SJSA1 (cell line): ENCODE data around the gene SLC27A4. TPM values are rescaled to one million over a fixed set of nuclear protein-coding genes. Genes with fewer than 3 reads are reported as not detected.
"Not testable (repeated sequence)": the region's sequence is repeated elsewhere in the genome, so short reads cannot be mapped to it uniquely, and the experiment has no call there.

Experiments used
- DNase-seq, 2 experiments: peaks; one replicate each; pipeline ENCODE4 v3.0.0-alpha.2; 2015 to 2020; ENCODE audit warnings: low spot score in 2 of 2, low read depth in 1 of 2
- H3K27ac ChIP-seq: fragments of 250-450 bp; sonication (Bioruptor Pico); 2 replicates; pipeline ENCODE4 v1.5.1; 2020; ENCODE audit warnings: mild to moderate bottlenecking, moderate library complexity
- H3K27me3 ChIP-seq: fragments of 250-450 bp; sonication (Bioruptor Pico); replicated peaks from 2 replicates; pipeline ENCODE4 v1.5.1; 2020; ENCODE audit warnings: mild to moderate bottlenecking, moderate library complexity
- H3K36me3 ChIP-seq: fragments of 250-450 bp; sonication (Bioruptor Pico); 2 replicates; pipeline ENCODE4 v1.5.1; 2020; ENCODE audit warnings: mild to moderate bottlenecking
- H3K4me1 ChIP-seq: fragments of 250-450 bp; sonication (Bioruptor Pico); replicated peaks from 2 replicates; pipeline ENCODE4 v1.6.1; 2021; ENCODE audit warnings: mild to moderate bottlenecking
- H3K4me3 ChIP-seq: fragments of 250-450 bp; sonication (Bioruptor Pico); 2 replicates; pipeline ENCODE4 v1.5.1; 2020; ENCODE audit warnings: mild to moderate bottlenecking
- H3K9me3 ChIP-seq: fragments of 250-450 bp; sonication (Bioruptor Pico); replicated peaks from 2 replicates; pipeline ENCODE4 v1.5.1; 2020; ENCODE audit warnings: mild to moderate bottlenecking
- total RNA-seq: library from RNA; depleted of rRNA; stranded (reverse); fragments of >200 nt; shearing (Covaris generic); gene quantifications from 2 replicates; pipeline ENCODE4 v1.2.3, GENCODE V29; 2014

SLC27A4 gene
- total RNA-seq, 1 experiment from 2014 or later, result 26.4 TPM

- H3K4me1 ChIP-seq, H3K9me3 ChIP-seq, H3K4me3 ChIP-seq, DNase-seq, H3K27me3 ChIP-seq, H3K27ac ChIP-seq: not testable (repeated sequence)
- peaks cover 11% of the 10 kb centered on the region for H3K36me3 ChIP-seq
Observed at GRCh38 chr9:128338852-128339614, 1.3 kb upstream of the SLC27A4 start.

DNA sequence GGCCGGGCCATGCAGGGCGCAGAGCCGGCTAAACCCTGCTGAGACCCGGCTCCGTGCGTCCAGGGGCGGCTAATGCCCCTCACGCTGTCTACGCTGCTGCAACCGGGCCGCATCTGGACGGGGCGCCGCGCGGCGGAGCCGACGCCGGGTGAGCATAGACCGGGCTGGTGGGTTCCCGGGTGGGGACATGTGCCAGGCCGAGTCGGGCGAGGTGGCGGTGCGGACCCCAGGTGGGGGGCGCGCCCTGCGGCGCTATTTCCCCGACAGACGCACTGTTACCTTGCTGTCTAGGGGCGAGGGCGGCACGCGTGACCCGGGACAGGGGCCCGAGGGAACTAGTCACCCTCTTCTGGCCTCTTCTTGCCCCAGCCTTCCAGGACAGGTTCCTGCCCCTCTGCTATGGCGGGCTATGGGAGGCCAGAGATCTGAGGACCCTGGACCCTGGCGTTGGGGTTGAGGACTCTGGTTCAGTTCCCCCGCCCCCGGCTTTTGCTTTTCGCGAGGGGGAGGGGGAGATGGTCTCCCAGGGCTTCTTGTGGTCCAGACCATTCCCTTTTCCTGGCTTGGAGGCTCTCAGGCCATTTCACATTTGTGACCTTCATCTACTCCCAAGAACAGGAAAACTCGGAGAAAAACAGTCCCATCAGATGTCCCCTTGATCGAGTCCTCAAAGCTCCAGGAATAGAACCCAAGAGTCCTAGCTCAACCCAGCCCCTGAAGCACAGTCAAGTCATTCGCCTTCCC, 536 bp downstream of the SLC27A4 start:
- peak overlapping the region; percentile 67 for H3K4me3 ChIP-seq
- H3K27me3 ChIP-seq, result no peaks in the 10 kb centered on the region
- DNase-seq, result peak in 1 of 2 experiments; percentile 37
- no peaks in the 10 kb centered on the region for H3K9me3 ChIP-seq
- H3K36me3 ChIP-seq, result peaks cover 26% of the 10 kb centered on the region
- peaks cover 7% of the 10 kb centered on the region; the same call in 1 of the 2 replicates for H3K4me1 ChIP-seq
- H3K27ac ChIP-seq, result no peak overlapping the region

DNA sequence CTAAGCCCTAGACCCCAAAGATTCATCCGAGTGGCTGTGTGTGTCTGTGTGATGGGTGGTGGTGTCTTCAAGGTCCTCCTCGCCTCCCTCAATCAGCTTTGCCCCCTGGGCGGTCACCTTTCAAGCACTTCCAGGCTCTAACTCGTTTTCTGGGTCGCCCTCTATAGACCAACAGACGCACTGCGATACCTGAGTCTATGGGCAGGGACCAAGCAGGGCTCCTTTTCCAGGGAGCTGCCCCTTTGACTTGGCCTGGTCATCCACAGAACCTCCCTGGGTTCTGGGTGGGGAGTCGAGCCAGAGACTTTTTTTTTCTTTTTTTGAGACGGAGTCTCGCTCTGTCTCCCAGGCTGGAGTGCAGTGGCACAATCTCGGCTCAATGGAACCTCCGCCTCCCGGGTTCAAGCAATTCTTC, 1.1 kb downstream of the SLC27A4 start:
- H3K4me3 ChIP-seq, result peak overlapping the region; percentile 67
- no peaks in the 10 kb centered on the region for H3K27me3 ChIP-seq
- peaks cover 7% of the 10 kb centered on the region; the same call in 1 of the 2 replicates for H3K4me1 ChIP-seq
- H3K36me3 ChIP-seq, result peaks cover 28% of the 10 kb centered on the region
- H3K27ac ChIP-seq, result no peak overlapping the region
- H3K9me3 ChIP-seq, result no peaks in the 10 kb centered on the region
- peak; percentile 64 to 78 for DNase-seq

DNA sequence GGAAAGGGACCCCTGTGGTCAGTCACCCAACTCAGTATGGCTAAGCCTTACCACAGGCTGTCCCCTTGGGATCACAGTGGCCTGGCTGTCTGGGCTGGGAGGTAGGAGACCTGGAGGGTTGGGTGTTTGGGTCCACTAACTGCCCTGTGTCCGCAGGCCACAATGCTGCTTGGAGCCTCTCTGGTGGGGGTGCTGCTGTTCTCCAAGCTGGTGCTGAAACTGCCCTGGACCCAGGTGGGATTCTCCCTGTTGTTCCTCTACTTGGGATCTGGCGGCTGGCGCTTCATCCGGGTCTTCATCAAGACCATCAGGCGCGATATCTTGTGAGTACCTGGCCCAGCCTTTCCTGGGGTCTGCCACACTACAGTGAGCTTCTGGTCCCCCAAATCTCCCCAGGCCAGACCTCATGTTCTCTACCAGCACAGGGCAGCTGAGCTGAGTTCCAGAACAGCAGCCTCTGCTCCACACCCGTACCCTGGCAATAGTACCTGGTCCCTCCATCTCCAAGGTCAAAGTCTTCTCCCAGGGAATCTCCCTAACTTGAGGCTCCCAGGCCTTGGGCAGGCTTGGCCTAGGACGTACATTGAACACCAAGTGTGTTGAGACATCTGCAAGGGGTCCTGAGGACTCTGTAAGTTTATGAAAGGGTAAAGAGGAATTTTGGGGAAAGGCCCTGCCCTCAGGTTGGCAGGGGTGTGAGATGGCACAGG, 2.8 kb downstream of the SLC27A4 start:
- H3K27ac ChIP-seq, result no peak overlapping the region
- no peaks in the 10 kb centered on the region for H3K27me3 ChIP-seq
- DNase-seq, result no peak
- H3K36me3 ChIP-seq, result peaks cover 33% of the 10 kb centered on the region
- H3K4me3 ChIP-seq, result no peak overlapping the region
- no peaks in the 10 kb centered on the region for H3K9me3 ChIP-seq
- H3K4me1 ChIP-seq, result peaks cover 7% of the 10 kb centered on the region; the same call in 1 of the 2 replicates

GRCh38 chr9:128343855-128344254, 3.5 kb downstream of the SLC27A4 start:
- Histone ChIP-seq H3K4me3 (no peak overlapping the region), H3K4me1 (peaks cover 7% of the 10 kb centered on the region; the same call in 1 of the 2 replicates), H3K9me3 (no peaks in the 10 kb centered on the region), H3K27me3 (no peaks in the 10 kb centered on the region), H3K36me3 (peaks cover 39% of the 10 kb centered on the region), H3K27ac (no peak overlapping the region)
- DNase-seq, result no peak

DNA sequence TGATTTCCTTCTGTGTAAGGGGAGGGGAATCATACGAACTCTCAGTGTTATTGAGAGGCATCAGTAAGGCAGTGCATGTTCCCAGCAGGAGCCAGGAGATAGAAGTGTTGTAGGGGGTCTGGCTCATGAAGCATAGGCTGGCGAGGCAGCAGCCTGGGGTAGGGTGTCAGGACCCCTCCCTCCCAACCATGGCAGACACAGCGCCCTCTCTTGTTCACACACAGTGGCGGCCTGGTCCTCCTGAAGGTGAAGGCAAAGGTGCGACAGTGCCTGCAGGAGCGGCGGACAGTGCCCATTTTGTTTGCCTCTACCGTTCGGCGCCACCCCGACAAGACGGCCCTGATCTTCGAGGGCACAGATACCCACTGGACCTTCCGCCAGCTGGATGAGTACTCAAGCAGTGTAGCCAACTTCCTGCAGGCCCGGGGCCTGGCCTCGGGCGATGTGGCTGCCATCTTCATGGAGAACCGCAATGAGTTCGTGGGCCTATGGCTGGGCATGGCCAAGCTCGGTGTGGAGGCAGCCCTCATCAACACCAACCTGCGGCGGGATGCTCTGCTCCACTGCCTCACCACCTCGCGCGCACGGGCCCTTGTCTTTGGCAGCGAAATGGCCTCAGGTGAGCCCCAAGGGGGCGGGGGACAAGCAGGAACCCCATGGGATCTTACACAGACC, 4.7 kb downstream of the SLC27A4 start:
- no peak for DNase-seq
- peaks cover 45% of the 10 kb centered on the region for H3K36me3 ChIP-seq
- no peak overlapping the region for H3K4me3 ChIP-seq
- peaks cover 2% of the 10 kb centered on the region; the same call in 1 of the 2 replicates for H3K4me1 ChIP-seq
- H3K9me3 ChIP-seq, result no peaks in the 10 kb centered on the region
- H3K27ac ChIP-seq, result no peak overlapping the region
- no peaks in the 10 kb centered on the region for H3K27me3 ChIP-seq

- DNase-seq, result no peak
- Histone ChIP-seq H3K27ac (no peak overlapping the region), H3K36me3 (peaks cover 46% of the 10 kb centered on the region), H3K27me3 (no peaks in the 10 kb centered on the region), H3K4me1 (no peaks in the 10 kb centered on the region), H3K9me3 (no peaks in the 10 kb centered on the region), H3K4me3 (no peak overlapping the region)
Observed at GRCh38 chr9:128349125-128349524, 8.8 kb downstream of the SLC27A4 start.

GRCh38 chr9:128349772-128350171, 9.4 kb downstream of the SLC27A4 start:
- no peaks in the 10 kb centered on the region for H3K27me3 ChIP-seq

GRCh38 chr9:128355451-128355850, 15.1 kb downstream of the SLC27A4 start:
- H3K9me3 ChIP-seq, result no peaks in the 10 kb centered on the region
- no peaks in the 10 kb centered on the region for H3K27me3 ChIP-seq
- H3K27ac ChIP-seq, result no peak overlapping the region
- peaks cover 22% of the 10 kb centered on the region for H3K36me3 ChIP-seq
- H3K4me3 ChIP-seq, result no peak overlapping the region
- H3K4me1 ChIP-seq, result no peaks in the 10 kb centered on the region
- DNase-seq, result no peak

More at GRCh38 chr9:128349772-128350171, 9.4 kb downstream of the SLC27A4 start:
- no peaks in the 10 kb centered on the region for H3K9me3 ChIP-seq
- H3K4me3 ChIP-seq, result no peak overlapping the region
- peaks cover 41% of the 10 kb centered on the region for H3K36me3 ChIP-seq
- no peak overlapping the region for H3K27ac ChIP-seq
- no peaks in the 10 kb centered on the region for H3K4me1 ChIP-seq
- no peak for DNase-seq

GRCh38 chr9:128358090-128358489, 17.8 kb downstream of the SLC27A4 start:
- Histone ChIP-seq H3K4me3 (no peak overlapping the region), H3K36me3 (peaks cover 15% of the 10 kb centered on the region), H3K9me3 (no peaks in the 10 kb centered on the region), H3K27ac (no peak overlapping the region), H3K27me3 (no peaks in the 10 kb centered on the region), H3K4me1 (peaks cover 16% of the 10 kb centered on the region)
- no peak for DNase-seq

DNA sequence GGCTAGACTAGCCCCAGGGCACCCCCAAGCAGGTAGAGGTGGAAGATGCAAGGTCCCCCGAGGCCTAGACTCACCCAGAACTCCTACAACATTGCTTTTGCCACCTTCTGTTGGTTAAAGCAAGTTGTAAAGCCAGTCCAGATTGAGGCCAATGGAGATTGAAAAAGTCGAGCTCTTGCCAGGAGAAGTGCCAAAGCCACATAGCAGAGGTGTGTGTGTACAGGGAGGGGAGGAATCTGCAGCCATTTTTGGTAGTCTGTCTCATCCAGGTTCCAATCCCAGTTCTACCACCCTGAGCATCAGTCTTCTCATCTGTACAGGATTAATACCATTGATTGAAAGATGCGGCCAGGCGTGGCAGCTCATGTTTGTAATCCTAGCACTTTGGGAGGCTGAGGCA, 18.5 kb downstream of the SLC27A4 start:
- Histone ChIP-seq H3K9me3 (no peaks in the 10 kb centered on the region), H3K36me3 (peaks cover 14% of the 10 kb centered on the region), H3K27ac (no peak overlapping the region), H3K4me1 (peaks cover 16% of the 10 kb centered on the region), H3K4me3 (no peak overlapping the region), H3K27me3 (no peaks in the 10 kb centered on the region)
- no peak for DNase-seq

- no peaks in the 10 kb centered on the region for H3K9me3 ChIP-seq
- no peak for DNase-seq
- H3K4me3 ChIP-seq, result no peak overlapping the region
- H3K27me3 ChIP-seq, result no peaks in the 10 kb centered on the region
- peaks cover 16% of the 10 kb centered on the region for H3K4me1 ChIP-seq
- H3K36me3 ChIP-seq, result peaks cover 6% of the 10 kb centered on the region
- H3K27ac ChIP-seq, result no peak overlapping the region
Observed at GRCh38 chr9:128360826-128361225, 20.5 kb downstream of the SLC27A4 start.

DNA sequence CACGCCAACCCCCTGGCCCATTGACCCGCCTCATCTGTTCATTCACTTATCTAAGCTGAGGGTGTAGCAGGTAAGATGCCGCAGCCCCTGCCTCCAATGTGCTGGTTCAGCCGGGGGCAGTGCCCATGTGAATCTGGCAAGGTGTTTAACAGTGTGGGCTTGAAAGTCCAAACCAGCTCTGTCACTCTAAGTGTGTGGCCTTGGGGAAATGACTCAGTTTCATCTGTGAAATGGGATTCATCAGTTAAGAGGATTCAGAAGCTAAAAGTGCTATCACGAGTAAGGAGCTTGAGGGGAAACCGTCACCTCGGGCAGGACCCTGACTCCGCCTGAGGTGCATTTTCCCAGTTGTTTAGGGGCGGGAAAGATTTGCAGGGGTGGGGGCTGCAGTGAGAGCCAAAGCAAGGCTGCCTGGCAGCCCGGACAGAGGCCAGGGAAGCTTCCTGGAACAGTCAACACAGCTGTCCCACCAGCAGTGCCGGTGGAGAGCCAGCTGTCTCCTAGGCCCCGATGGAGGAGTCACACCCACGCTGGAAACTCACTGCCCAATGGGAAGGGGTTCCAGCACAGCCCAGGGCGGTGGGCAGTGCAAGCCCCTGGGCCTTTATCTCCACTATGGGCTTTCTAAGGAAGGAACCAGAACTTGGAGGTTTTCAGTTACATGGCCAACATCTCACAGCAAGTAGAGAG, 21.1 kb downstream of the SLC27A4 start:
- H3K4me3 ChIP-seq, result no peak overlapping the region
- no peaks in the 10 kb centered on the region for H3K27me3 ChIP-seq
- no peak overlapping the region for H3K27ac ChIP-seq
- no peaks in the 10 kb centered on the region for H3K9me3 ChIP-seq
- H3K4me1 ChIP-seq, result peaks cover 16% of the 10 kb centered on the region
- DNase-seq, result no peak
- H3K36me3 ChIP-seq, result no peaks in the 10 kb centered on the region; the same call in none of the 2 replicates
